ENCODE results near the gene ADARB2.
"Not testable (repeated sequence)": the region's sequence is repeated elsewhere in the genome, so short reads cannot be mapped to it uniquely, and the experiment has no call there.

The ADARB2 gene

DNA sequence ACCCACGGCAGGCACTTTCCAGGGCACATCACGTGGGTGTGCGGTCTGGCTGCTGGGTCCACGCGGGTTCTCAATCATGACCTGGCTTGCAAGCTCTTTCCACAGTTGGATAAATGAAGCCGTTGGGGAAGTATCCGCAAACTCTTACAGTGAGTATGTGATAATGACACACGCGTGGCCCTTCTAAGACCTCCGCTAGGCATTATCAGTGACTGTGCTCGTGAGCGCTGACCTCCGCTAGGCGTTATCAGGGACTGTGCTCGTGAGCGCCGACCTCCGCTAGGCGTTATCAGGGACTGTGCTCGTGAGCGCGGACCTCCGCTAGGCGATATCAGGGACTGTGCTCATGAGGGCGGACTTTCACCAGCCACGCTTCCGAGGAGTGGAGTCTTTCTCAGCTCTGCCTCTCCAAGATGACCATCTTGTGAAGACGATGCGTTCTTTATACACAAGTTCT, 574.1 kb downstream of the ADARB2 start:
- TF ChIP-seq, protein P1, sequence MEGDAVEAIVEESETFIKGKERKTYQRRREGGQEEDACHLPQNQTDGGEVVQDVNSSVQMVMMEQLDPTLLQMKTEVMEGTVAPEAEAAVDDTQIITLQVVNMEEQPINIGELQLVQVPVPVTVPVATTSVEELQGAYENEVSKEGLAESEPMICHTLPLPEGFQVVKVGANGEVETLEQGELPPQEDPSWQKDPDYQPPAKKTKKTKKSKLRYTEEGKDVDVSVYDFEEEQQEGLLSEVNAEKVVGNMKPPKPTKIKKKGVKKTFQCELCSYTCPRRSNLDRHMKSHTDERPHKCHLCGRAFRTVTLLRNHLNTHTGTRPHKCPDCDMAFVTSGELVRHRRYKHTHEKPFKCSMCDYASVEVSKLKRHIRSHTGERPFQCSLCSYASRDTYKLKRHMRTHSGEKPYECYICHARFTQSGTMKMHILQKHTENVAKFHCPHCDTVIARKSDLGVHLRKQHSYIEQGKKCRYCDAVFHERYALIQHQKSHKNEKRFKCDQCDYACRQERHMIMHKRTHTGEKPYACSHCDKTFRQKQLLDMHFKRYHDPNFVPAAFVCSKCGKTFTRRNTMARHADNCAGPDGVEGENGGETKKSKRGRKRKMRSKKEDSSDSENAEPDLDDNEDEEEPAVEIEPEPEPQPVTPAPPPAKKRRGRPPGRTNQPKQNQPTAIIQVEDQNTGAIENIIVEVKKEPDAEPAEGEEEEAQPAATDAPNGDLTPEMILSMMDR (IDR thresholded peaks at IDR 0.05; ENCODE audit: low read depth, low read length, missing control alignments): no peak
- no peak overlapping the region for H3K4me3 ChIP-seq (ENCODE audit: low read depth, low read length)
- no peak for DNase-seq (ENCODE audit: low read depth)

DNA sequence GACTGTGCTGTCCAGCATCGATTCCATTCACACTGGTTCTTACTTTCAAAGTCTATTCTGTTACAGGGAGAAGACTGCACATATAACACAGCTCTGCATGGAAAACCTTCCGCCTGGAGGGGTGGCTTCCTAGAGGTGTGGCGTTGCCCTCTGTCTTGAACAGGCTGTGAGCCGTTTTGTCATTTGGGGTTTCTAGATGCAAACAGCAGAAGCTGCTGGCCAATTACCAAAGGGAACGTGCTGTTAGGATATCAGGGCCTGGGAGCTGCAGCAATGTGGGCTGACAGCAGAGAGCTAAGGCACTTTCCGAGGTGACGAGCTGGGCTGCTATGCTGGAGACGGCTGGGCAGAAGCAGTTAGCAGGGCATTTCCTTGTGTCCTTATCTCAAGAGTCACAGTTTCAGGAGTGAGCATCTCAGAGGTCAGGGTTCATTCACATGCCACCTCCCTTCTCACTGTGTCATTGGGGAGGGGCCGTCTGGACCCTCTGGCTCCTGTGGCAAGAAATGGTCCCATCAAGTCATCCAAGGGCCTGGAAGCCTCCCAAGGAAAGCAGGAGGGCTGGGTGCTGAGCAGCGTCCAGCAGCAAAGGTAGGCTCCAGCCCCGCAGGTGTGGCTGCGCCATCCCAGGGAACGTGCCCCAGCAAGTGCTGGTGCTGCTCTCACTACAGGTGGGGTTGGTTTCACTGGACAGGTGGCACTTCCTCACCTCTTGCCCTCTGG, 574.7 kb downstream of the ADARB2 start:
- H3K4me3 ChIP-seq (ENCODE audit: low read depth, low read length): no peak overlapping the region
- TF ChIP-seq, protein P1 (IDR thresholded peaks at IDR 0.05; ENCODE audit: low read depth, low read length, missing control alignments): no peak
- no peak for DNase-seq (ENCODE audit: low read depth)

DNA sequence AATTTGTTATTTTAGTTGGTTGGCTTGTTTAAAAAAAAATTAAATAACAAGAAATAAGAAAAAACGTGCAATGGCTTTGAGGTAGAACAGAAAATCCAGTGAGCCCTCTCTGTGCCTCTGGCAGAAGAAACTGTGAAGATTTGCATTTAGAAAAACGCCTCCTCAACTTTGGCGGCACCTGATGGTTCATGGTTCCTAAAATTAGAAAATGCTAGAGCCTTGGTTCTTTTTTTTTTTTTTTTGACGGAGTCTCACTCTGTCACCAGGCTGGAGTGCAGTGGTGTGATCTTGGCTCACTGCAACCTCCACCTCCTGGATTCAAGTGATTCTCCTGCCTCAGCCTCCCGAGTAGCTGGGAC, 576.0 kb downstream of the ADARB2 start:
- H3K4me3 ChIP-seq (ENCODE audit: low read depth, low read length): not testable (repeated sequence)
- DNase-seq (ENCODE audit: low read depth): peak; percentile 8

DNA sequence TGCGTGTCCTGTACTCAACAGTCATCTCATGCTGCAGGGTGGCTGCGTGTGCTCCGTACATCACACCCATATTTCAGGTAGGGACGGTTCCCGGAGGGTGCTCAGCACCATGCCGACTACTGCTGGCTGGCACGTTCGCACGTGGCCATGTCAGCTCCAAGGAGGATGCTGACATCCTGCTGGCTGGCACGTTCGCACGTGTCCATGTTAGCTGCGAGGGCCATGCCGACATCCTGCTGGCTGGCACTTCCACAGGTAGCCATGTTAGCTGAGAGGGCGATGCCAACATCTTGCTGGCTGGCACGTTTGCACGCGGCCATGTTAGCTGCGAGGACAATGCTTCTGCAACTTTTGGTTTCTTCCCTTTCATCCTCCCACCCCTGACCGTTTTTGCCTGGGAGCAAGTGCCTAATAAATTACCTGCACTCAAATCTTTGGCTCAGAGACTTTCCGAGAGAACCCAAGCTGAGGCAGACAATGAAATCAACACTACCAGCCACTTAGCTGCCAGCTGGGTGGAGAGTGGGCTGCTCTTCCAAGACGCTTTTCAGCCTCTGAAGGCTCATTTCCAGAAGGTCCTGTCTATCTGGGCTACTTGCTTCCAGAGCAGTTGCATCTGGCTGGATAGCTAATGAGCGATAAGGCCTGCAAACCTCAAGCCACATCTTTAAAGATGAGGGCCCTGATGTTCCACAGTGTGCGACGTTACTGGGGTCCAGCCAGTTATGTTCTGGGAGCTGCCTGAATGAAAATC, 576.6 kb downstream of the ADARB2 start:
- H3K4me3 ChIP-seq (ENCODE audit: low read depth, low read length): no peak overlapping the region
- no peak for DNase-seq (ENCODE audit: low read depth)
- TF ChIP-seq, protein P1 (IDR thresholded peaks at IDR 0.05; ENCODE audit: low read depth, low read length, missing control alignments): no peak

DNA sequence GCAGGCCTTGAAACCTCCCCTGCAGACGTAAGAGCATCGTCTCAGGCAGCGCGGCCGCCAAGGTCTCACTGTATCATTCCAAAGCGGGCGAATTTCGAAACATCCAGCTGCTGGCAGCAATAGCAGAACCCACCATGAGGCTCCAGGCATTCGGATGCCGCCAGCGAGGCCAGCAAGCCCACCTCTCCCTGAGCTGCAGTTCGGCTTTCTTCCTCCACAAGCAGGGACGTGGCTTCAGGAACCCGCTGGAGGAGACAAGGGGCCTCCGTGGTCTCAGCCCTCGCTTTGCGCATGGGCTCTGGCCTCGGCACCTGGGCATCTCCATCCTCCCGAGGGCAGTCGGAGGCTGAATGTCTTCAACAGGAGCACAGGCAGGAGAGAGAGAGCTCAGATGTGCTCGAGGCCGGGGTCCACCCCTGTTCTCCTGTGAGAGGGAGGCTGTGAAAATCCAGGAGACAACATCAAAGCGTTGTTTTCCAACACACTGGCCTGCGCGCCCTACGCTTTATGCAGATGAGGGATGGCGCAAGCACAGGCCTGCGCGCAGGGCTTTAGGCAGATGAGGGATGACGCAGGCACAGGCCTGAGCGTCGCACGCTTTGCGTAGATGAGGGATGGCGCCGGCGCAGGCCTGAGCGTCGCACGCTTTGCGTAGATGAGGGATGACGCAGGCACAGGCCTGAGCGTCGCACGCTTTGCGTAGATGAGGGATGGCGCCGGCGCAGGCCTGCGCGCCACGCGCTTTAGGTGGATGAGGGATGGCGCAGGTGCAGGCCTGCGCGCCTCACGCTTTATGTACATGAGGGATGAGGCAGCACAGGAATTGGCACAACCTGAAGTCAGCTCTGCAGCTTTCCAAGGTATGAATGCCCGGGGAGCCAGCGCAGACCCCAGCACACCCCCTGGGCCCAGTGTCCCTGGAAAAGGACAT, 577.9 kb downstream of the ADARB2 start:
- TF ChIP-seq, protein P1 (IDR thresholded peaks at IDR 0.05; ENCODE audit: low read depth, low read length, missing control alignments): no peak
- H3K4me3 ChIP-seq (ENCODE audit: low read depth, low read length): no peak overlapping the region
- no peak for DNase-seq (ENCODE audit: low read depth)

DNA sequence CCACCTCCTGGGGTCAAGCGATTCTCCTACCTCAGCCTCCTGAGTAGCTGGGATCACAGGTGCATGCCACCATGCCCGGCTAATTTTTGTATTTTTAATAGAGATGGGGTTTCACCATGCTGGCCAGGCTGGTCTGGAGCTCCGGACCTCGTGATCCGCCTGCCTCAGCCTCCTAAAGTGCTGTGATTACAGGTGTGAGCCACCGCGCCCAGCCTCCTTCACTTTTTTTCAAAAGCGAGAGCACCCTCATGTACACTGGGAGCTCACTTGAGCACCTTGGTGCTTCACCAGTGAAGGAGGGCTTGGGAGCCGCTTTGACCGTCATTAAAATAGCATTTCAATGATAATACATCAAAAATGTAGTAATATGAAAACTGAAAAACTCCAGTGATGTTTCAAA, 578.8 kb downstream of the ADARB2 start:
- not testable (repeated sequence) for DNase-seq (ENCODE audit: low read depth)

DNA sequence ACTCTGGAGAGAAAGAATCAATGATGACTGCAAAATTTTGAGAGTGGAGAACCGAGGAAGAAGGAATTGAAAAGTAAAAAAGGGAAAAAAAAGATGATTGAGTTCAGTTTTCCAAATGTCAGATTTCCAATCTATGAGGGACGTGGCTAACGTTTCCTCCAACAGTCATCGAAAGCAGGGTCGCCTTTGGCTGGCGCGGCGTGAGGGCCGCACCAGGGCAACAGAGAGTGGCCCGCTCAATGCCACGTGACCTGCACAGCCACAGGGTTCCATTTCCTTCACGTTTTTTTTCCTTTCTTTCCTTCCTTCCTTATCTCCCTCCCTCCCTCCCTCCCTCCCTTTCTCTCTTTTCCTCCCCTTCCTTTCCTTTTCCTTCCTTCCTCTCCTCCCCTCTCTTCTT, 579.3 kb downstream of the ADARB2 start:
- no peak for DNase-seq (ENCODE audit: low read depth)
- no peak overlapping the region for H3K4me3 ChIP-seq (ENCODE audit: low read depth, low read length)
- TF ChIP-seq, protein P1 (IDR thresholded peaks at IDR 0.05; ENCODE audit: low read depth, low read length, missing control alignments): no peak

More for the DNA sequence above, 578.8 kb downstream of the ADARB2 start:
- not testable (repeated sequence) for H3K4me3 ChIP-seq (ENCODE audit: low read depth, low read length)

Data from GM12864 (cell line).